OCI-LY7 (cell line): ENCODE measurements around the gene ZNF536. TPM values are rescaled to one million over a fixed set of nuclear protein-coding genes. Genes with fewer than 3 reads are reported as not detected.
"Not testable (repeated sequence)": the region's sequence is repeated elsewhere in the genome, so short reads cannot be mapped to it uniquely, and the experiment has no call there.

Source experiments
- BruUV-seq: library from RNA; stranded (reverse); fragments of 400-500 nt; replicated peaks from 2 replicates; lab custom pipeline; 2021; lab: Mats Ljungman, UMichigan
- CTCF ChIA-PET: fragments of 300-600 bp; sonication (Branson Sonifier 250); formaldehyde crosslinking; loops from one replicate; lab custom pipeline; 2022; ENCODE audit warnings: antibody characterized with exemption; ENCODE audit not compliant: unreplicated experiment; lab: Charles Lee
- POLR2A ChIA-PET: fragments of 300-600 bp; sonication (Branson Sonifier 250); formaldehyde crosslinking; loops from one replicate; lab custom pipeline; 2022; ENCODE audit warnings: antibody characterized with exemption; lab: Charles Lee
- DNase-seq: peaks from one replicate; pipeline ENCODE4 v3.0.0-alpha.2; 2015; ENCODE audit warnings: low spot score
- H2AFZ ChIP-seq: fragments of 200-600 bp; sonication (generic), shearing (Covaris generic); 2 replicates; pipeline ENCODE4 v1.6.1; 2014; ENCODE audit warnings: mild to moderate bottlenecking, antibody characterized with exemption, low read length, moderate library complexity
- H3K27ac ChIP-seq: fragments of 200-600 bp; sonication (generic); 2 replicates; pipeline ENCODE4 v1.5.1; 2014; ENCODE audit warnings: mixed run types, low read depth, mild to moderate bottlenecking, moderate library complexity, low read length, inconsistent platforms; ENCODE audit not compliant: poor library complexity, severe bottlenecking
- H3K36me3 ChIP-seq: fragments of 200-600 bp; sonication (generic); 2 replicates; pipeline ENCODE4 v1.6.1; 2014; ENCODE audit warnings: mild to moderate bottlenecking, antibody characterized with exemption, low read length, moderate library complexity, mixed read lengths; ENCODE audit not compliant: insufficient read depth
- H3K4me1 ChIP-seq: fragments of 200-600 bp; sonication (generic); 2 replicates; pipeline ENCODE4 v1.5.1; 2014; ENCODE audit warnings: mild to moderate bottlenecking, low read length; ENCODE audit not compliant: insufficient read depth, poor library complexity, severe bottlenecking
- H3K4me2 ChIP-seq: fragments of 200-600 bp; sonication (generic); 2 replicates; pipeline ENCODE4 v1.6.1; 2014; ENCODE audit warnings: mild to moderate bottlenecking, low read length
- H3K4me3 ChIP-seq: fragments of 200-600 bp; sonication (generic); 2 replicates; pipeline ENCODE4 v1.5.1; 2014; ENCODE audit warnings: mild to moderate bottlenecking, low read depth, low read length; ENCODE audit not compliant: poor library complexity, severe bottlenecking
- H3K79me2 ChIP-seq: fragments of 200-600 bp; sonication (generic); 2 replicates; pipeline ENCODE4 v1.6.1; 2016; ENCODE audit warnings: low read depth, mild to moderate bottlenecking, low read length, moderate library complexity, mixed read lengths; ENCODE audit not compliant: insufficient read depth
- H3K9me2 ChIP-seq: fragments of 200-600 bp; sonication (generic); 2 replicates; pipeline ENCODE4 v1.6.1; 2016; ENCODE audit warnings: mild to moderate bottlenecking, low read length, mixed read lengths; ENCODE audit not compliant: insufficient read depth
- H3K9me3 ChIP-seq: fragments of 200-600 bp; sonication (generic); 2 replicates; pipeline ENCODE4 v1.6.1; 2014; ENCODE audit warnings: mild to moderate bottlenecking, mixed run types, low read length, mixed read lengths
- H4K20me1 ChIP-seq: fragments of 200-600 bp; sonication (generic); 2 replicates; pipeline ENCODE4 v1.6.1; 2014; ENCODE audit warnings: mild to moderate bottlenecking, antibody characterized with exemption, low read length, moderate library complexity, mixed read lengths; ENCODE audit not compliant: insufficient read depth
- CTCF ChIP-seq: fragments of 200-600 bp; sonication (generic); conservative IDR thresholded peaks from 2 replicates; pipeline ENCODE4 v1.5.1; 2014; ENCODE audit warnings: mild to moderate bottlenecking, antibody characterized with exemption, low read length, moderate library complexity, mixed read lengths
- EZH2phosphoT487 ChIP-seq: fragments of 200-600 bp; sonication (generic); IDR thresholded peaks from 2 replicates; pipeline ENCODE4 v1.6.1; 2018; ENCODE audit warnings: low read depth, borderline replicate concordance, mild to moderate bottlenecking, mixed run types, antibody characterized with exemption, low read length, moderate library complexity, mixed read lengths
- intact Hi-C: fragments of 100-400 bp; cut with micrococcal nuclease; formaldehyde crosslinking; loops from one replicate; pipeline ENCODE4 v1.10.0; 2022; ENCODE audit not compliant: unreplicated experiment
- total RNA-seq, 2 experiments: library from RNA; depleted of rRNA in 1 of 2; stranded (reverse); fragments of >200 nt in 1 of 2; shearing (Covaris generic) in 1 of 2; gene quantifications; 2 replicates each; pipeline ENCODE4 v1.2.3, GENCODE V29; 2014 to 2022

ZNF536 gene
- total RNA-seq, 2 experiments from 2014 or later, result 0.06 to 0.30 TPM

DNA sequence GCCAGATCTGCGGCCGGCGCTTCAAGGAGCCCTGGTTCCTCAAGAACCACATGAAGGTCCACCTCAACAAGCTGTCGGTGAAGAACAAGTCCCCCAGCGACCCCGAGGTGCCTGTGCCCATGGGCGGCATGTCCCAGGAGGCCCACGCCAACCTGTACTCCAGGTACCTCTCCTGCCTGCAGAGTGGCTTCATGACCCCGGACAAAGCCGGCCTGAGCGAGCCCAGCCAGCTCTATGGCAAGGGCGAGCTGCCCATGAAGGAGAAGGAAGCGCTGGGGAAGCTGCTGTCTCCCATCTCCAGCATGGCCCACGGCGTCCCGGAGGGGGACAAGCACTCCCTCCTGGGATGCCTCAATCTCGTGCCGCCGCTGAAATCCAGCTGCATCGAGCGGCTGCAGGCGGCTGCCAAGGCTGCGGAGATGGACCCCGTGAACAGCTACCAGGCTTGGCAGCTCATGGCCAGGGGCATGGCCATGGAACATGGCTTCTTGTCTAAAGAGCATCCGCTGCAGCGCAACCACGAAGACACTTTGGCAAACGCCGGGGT, 72.6 kb downstream of the ZNF536 start:
- Histone ChIP-seq H3K4me1 (no peaks in the 10 kb centered on the region), H4K20me1 (no peaks in the 10 kb centered on the region), H3K27ac (no peak overlapping the region), H3K4me2 (no peak overlapping the region), H2AFZ (no peak overlapping the region), H3K4me3 (no peak overlapping the region), H3K9me2 (no peaks in the 10 kb centered on the region), H3K36me3 (no peaks in the 10 kb centered on the region), H3K9me3 (no peaks in the 10 kb centered on the region), H3K79me2 (no peaks in the 10 kb centered on the region)
- TF ChIP-seq EZH2phosphoT487 (no peak), CTCF (no peak)
- POLR2A ChIA-PET, result no interaction called here
- no TSS peak for BruUV-seq
- no peak for DNase-seq
- CTCF ChIA-PET, result no interaction called here
- intact Hi-C loops, result no loop called here

DNA sequence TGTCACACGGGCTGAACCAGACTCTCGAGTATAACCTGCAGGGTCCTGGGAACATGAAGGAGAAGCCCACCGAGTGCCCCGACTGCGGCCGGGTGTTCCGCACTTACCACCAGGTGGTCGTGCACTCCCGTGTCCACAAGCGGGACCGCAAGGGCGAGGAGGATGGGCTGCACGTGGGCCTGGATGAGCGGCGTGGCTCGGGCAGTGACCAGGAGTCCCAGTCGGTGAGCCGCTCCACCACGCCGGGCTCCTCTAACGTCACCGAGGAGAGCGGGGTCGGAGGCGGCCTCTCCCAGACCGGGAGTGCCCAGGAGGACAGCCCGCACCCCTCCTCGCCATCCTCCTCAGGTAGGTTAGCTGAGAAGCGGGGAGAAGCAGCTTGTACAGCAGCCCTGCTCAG, 73.2 kb downstream of the ZNF536 start:
- POLR2A ChIA-PET, result interaction anchor here (0.6 kb wide), 1 partner anchor 59 kb away, joined by 3 read pairs; no protein-coding TSS in a partner anchor

DNA sequence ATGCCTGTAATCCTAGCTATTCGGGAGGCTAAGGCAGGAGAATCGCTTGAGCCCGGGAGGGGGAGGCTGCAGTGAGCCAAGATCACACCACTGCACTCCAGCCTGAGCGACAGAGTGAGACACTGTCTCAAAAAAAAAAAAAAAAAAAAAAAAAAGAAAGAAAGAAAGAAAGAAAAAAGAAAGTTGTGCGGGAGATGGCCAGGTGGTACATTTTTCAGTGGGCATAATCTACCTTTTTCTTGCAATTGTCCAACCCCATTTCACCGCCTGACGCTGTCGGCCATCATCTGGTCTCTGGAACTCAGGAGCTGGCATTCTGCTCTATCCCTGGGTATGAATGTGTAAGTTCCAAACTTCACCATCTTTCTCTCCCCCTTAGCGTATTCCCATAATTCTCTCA, 73.9 kb downstream of the ZNF536 start:
- intact Hi-C loops, H3K4me3 ChIP-seq, BruUV-seq, H3K4me2 ChIP-seq, H3K9me2 ChIP-seq, H4K20me1 ChIP-seq, DNase-seq, H3K27ac ChIP-seq, H3K4me1 ChIP-seq, H2AFZ ChIP-seq, H3K9me3 ChIP-seq, H3K79me2 ChIP-seq, CTCF ChIA-PET, H3K36me3 ChIP-seq: not testable (repeated sequence)
- POLR2A ChIA-PET, result interaction anchor here (0.6 to 0.7 kb wide), 3 partner anchors 60 to 380 kb away, joined by 3 to 7 read pairs (median 5); no protein-coding TSS in a partner anchor

More for the DNA sequence above, 73.2 kb downstream of the ZNF536 start:
- CTCF ChIA-PET, result no interaction called here
- no TSS peak for BruUV-seq
- Histone ChIP-seq H3K4me1 (no peaks in the 10 kb centered on the region), H3K9me3 (no peaks in the 10 kb centered on the region), H3K9me2 (no peaks in the 10 kb centered on the region), H4K20me1 (no peaks in the 10 kb centered on the region), H2AFZ (no peak overlapping the region), H3K4me3 (no peak overlapping the region), H3K36me3 (no peaks in the 10 kb centered on the region), H3K79me2 (no peaks in the 10 kb centered on the region), H3K4me2 (no peak overlapping the region), H3K27ac (no peak overlapping the region)
- intact Hi-C loops, result no loop called here
- TF ChIP-seq CTCF (no peak), EZH2phosphoT487 (no peak)
- DNase-seq, result no peak
